Colonic mucosa (tissue), 4 donors: ENCODE data around the gene PSMB5. TPM values are rescaled to one million over a fixed set of nuclear protein-coding genes. Genes with fewer than 3 reads are reported as not detected.
"Not testable (repeated sequence)": the region's sequence is repeated elsewhere in the genome, so short reads cannot be mapped to it uniquely, and the experiment has no call there.

Experiments used
- DNase-seq: peaks from one replicate; pipeline ENCODE4 v3.0.0-alpha.2; 2020
- H3K27ac ChIP-seq: fragments of 200-600 bp; one replicate; pipeline ENCODE4 v1.8.0; 2021
- H3K27me3 ChIP-seq: fragments of 200-600 bp; one replicate; pipeline ENCODE4 v1.8.0; 2021
- H3K36me3 ChIP-seq: fragments of 200-600 bp; one replicate; pipeline ENCODE4 v1.8.0; 2021
- H3K4me1 ChIP-seq: fragments of 200-600 bp; one replicate; pipeline ENCODE4 v1.8.0; 2021; ENCODE audit warnings: mild to moderate bottlenecking
- H3K4me3 ChIP-seq: fragments of 200-600 bp; one replicate; pipeline ENCODE4 v1.8.0; 2021
- H3K9ac ChIP-seq, 2 donors: one replicate each; pipeline ENCODE4 v1.7.0; 2013; ENCODE audit warnings: control low read depth in 2 of 2, low read depth in 2 of 2, low read length in 2 of 2
- H3K9me3 ChIP-seq: fragments of 200-600 bp; one replicate; pipeline ENCODE4 v1.8.0; 2021
- CTCF ChIP-seq: fragments of 200-600 bp; IDR thresholded peaks from one replicate; pipeline ENCODE4 v1.8.0; 2022; ENCODE audit warnings: antibody characterized with exemption, mild to moderate bottlenecking
- intact Hi-C: fragments of 100-400 bp; cut with DNase I; formaldehyde crosslinking; loops from one replicate; pipeline ENCODE4 v1.14.1; 2022
- total RNA-seq, 2 donors: library from RNA; stranded (reverse); fragmentation: NEBNext Ultra II Directional in 1 of 2; extraction: Animal tissue kit (Norgen Biotek cat#: 25700) in 1 of 2; gene quantifications; one replicate each; pipeline ENCODE4 v1.2.1, GENCODE V29; 2021
- donor health status: healthy.
- donor health status: DM: no; HTN: no; CAD: no.
- donor health status: DM: no; HTN: no; CAD: no.

The PSMB5 gene
- total RNA-seq, 2 donors from 2014 or later: 99.7 to 137 TPM

- intact Hi-C loops: no loop called here
- no peak for DNase-seq
- Histone ChIP-seq H3K9me3 (no peaks in the 10 kb centered on the region), H3K27me3 (no peaks in the 10 kb centered on the region), H3K4me1 (no peaks in the 10 kb centered on the region), H3K27ac (no peak overlapping the region), H3K9ac (no peak overlapping the region), H3K4me3 (no peak overlapping the region), H3K36me3 (no peaks in the 10 kb centered on the region)
- no peak for TF ChIP-seq CTCF
Measured at GRCh38 chr14:23020143-23021128, 14.3 kb downstream of the PSMB5 start.

- Histone ChIP-seq H3K9ac (no peak overlapping the region), H3K4me3 (no peak overlapping the region), H3K4me1 (no peaks in the 10 kb centered on the region), H3K27ac (no peak overlapping the region), H3K27me3 (no peaks in the 10 kb centered on the region), H3K9me3 (no peaks in the 10 kb centered on the region), H3K36me3 (no peaks in the 10 kb centered on the region)
- DNase-seq: no peak
- intact Hi-C loops: no loop called here
- TF ChIP-seq CTCF: no peak
Measured at GRCh38 chr14:23018107-23018506, 16.6 kb downstream of the PSMB5 start.

GRCh38 chr14:23017091-23017490 is 17.6 kb downstream of the PSMB5 start:
- Histone ChIP-seq H3K4me3 (no peak overlapping the region), H3K4me1 (no peaks in the 10 kb centered on the region), H3K27ac (no peak overlapping the region), H3K36me3 (no peaks in the 10 kb centered on the region), H3K9me3 (no peaks in the 10 kb centered on the region), H3K27me3 (no peaks in the 10 kb centered on the region), H3K9ac (no peak overlapping the region)
- no peak for TF ChIP-seq CTCF
- intact Hi-C loops: no loop called here
- no peak for DNase-seq

- Histone ChIP-seq H3K4me3 (no peak overlapping the region), H3K9me3 (no peaks in the 10 kb centered on the region), H3K27me3 (no peaks in the 10 kb centered on the region), H3K4me1 (no peaks in the 10 kb centered on the region), H3K9ac (no peak overlapping the region), H3K36me3 (no peaks in the 10 kb centered on the region), H3K27ac (no peak overlapping the region)
- no peak for DNase-seq
- intact Hi-C loops: no loop called here
- TF ChIP-seq CTCF: no peak
Measured at GRCh38 chr14:23015618-23016017, 19.1 kb downstream of the PSMB5 start.

GRCh38 chr14:23013749-23014054 is 21.0 kb downstream of the PSMB5 start:
- H3K4me1 ChIP-seq, H3K9ac ChIP-seq, DNase-seq, intact Hi-C loops, H3K4me3 ChIP-seq, H3K36me3 ChIP-seq, H3K27me3 ChIP-seq, H3K9me3 ChIP-seq, H3K27ac ChIP-seq: not testable (repeated sequence)

- Histone ChIP-seq H3K4me3 (no peak overlapping the region), H3K9me3 (no peaks in the 10 kb centered on the region), H3K27me3 (no peaks in the 10 kb centered on the region), H3K4me1 (no peaks in the 10 kb centered on the region), H3K9ac (no peak overlapping the region), H3K27ac (no peak overlapping the region), H3K36me3 (no peaks in the 10 kb centered on the region)
- TF ChIP-seq CTCF: no peak
- DNase-seq: no peak
- intact Hi-C loops: no loop called here
Measured at GRCh38 chr14:23013054-23013748, 21.5 kb downstream of the PSMB5 start.
